ENCODE measurements around the gene JARID2.
"Not testable (repeated sequence)": the region's sequence is repeated elsewhere in the genome, so short reads cannot be mapped to it uniquely, and the experiment has no call there.

Gene JARID2

GRCh38 chr6:15292721-15293302 is 46.9 kb downstream of the JARID2 start:
- DNase-seq (ENCODE audit: low spot score), result no peak
- peaks cover 17% of the 10 kb centered on the region for H3K4me1 ChIP-seq (ENCODE audit: insufficient read depth, poor library complexity, severe bottlenecking)
- H3K9me3 ChIP-seq (ENCODE audit: severe bottlenecking), result no peaks in the 10 kb centered on the region
- no peak for TF ChIP-seq CTCF (IDR thresholded peaks at IDR 0.05; ENCODE audit: poor library complexity, severe bottlenecking)
- no peaks in the 10 kb centered on the region for H3K36me3 ChIP-seq (ENCODE audit: low read depth)
- no peaks in the 10 kb centered on the region for H3K27me3 ChIP-seq (ENCODE audit: insufficient read depth, poor library complexity, severe bottlenecking)
- no peak for ATAC-seq (ENCODE audit: low read depth)
- no peak overlapping the region for H3K27ac ChIP-seq (ENCODE audit: poor library complexity, severe bottlenecking)
- H3K4me3 ChIP-seq (ENCODE audit: severe bottlenecking), result no peak overlapping the region

- H3K36me3 ChIP-seq (ENCODE audit: low read depth), result no peaks in the 10 kb centered on the region
- H3K9me3 ChIP-seq (ENCODE audit: severe bottlenecking), result no peaks in the 10 kb centered on the region
- no peak for TF ChIP-seq CTCF (IDR thresholded peaks at IDR 0.05; ENCODE audit: poor library complexity, severe bottlenecking)
- peaks cover 13% of the 10 kb centered on the region for H3K4me1 ChIP-seq (ENCODE audit: insufficient read depth, poor library complexity, severe bottlenecking)
- DNase-seq (ENCODE audit: low spot score), result no peak
- H3K27me3 ChIP-seq (ENCODE audit: insufficient read depth, poor library complexity, severe bottlenecking), result no peaks in the 10 kb centered on the region
- ATAC-seq (ENCODE audit: low read depth), result no peak
- H3K27ac ChIP-seq (ENCODE audit: poor library complexity, severe bottlenecking), result no peak overlapping the region
- H3K4me3 ChIP-seq (ENCODE audit: severe bottlenecking), result no peak overlapping the region
Observed at GRCh38 chr6:15293674-15294073, 47.8 kb downstream of the JARID2 start.

GRCh38 chr6:15294504-15294903 is 48.6 kb downstream of the JARID2 start:
- peaks cover 11% of the 10 kb centered on the region for H3K4me1 ChIP-seq (ENCODE audit: insufficient read depth, poor library complexity, severe bottlenecking)
- no peak for ATAC-seq (ENCODE audit: low read depth)
- H3K9me3 ChIP-seq (ENCODE audit: severe bottlenecking), result no peaks in the 10 kb centered on the region
- H3K27ac ChIP-seq (ENCODE audit: poor library complexity, severe bottlenecking), result no peak overlapping the region
- no peaks in the 10 kb centered on the region for H3K27me3 ChIP-seq (ENCODE audit: insufficient read depth, poor library complexity, severe bottlenecking)
- no peak for TF ChIP-seq CTCF (IDR thresholded peaks at IDR 0.05; ENCODE audit: poor library complexity, severe bottlenecking)
- no peaks in the 10 kb centered on the region for H3K36me3 ChIP-seq (ENCODE audit: low read depth)
- no peak for DNase-seq (ENCODE audit: low spot score)
- no peak overlapping the region for H3K4me3 ChIP-seq (ENCODE audit: severe bottlenecking)

- ATAC-seq (ENCODE audit: low read depth) (no peak), DNase-seq (ENCODE audit: low spot score) (no peak)
- Histone ChIP-seq H3K9me3 (ENCODE audit: severe bottlenecking) (no peaks in the 10 kb centered on the region), H3K27ac (ENCODE audit: poor library complexity, severe bottlenecking) (no peak overlapping the region), H3K36me3 (ENCODE audit: low read depth) (no peaks in the 10 kb centered on the region), H3K4me3 (ENCODE audit: severe bottlenecking) (no peak overlapping the region), H3K27me3 (ENCODE audit: insufficient read depth, poor library complexity, severe bottlenecking) (no peaks in the 10 kb centered on the region), H3K4me1 (ENCODE audit: insufficient read depth, poor library complexity, severe bottlenecking) (peaks cover 12% of the 10 kb centered on the region)
- no peak for TF ChIP-seq CTCF (IDR thresholded peaks at IDR 0.05; ENCODE audit: poor library complexity, severe bottlenecking)
Observed at GRCh38 chr6:15296249-15296648, 50.4 kb downstream of the JARID2 start.

GRCh38 chr6:15296735-15297134 is 50.9 kb downstream of the JARID2 start:
- Histone ChIP-seq H3K36me3 (ENCODE audit: low read depth) (no peaks in the 10 kb centered on the region), H3K4me3 (ENCODE audit: severe bottlenecking) (no peak overlapping the region), H3K27me3 (ENCODE audit: insufficient read depth, poor library complexity, severe bottlenecking) (no peaks in the 10 kb centered on the region), H3K4me1 (ENCODE audit: insufficient read depth, poor library complexity, severe bottlenecking) (peaks cover 14% of the 10 kb centered on the region), H3K27ac (ENCODE audit: poor library complexity, severe bottlenecking) (no peak overlapping the region), H3K9me3 (ENCODE audit: severe bottlenecking) (no peaks in the 10 kb centered on the region)
- ATAC-seq (ENCODE audit: low read depth), result no peak
- DNase-seq (ENCODE audit: low spot score), result no peak
- no peak for TF ChIP-seq CTCF (IDR thresholded peaks at IDR 0.05; ENCODE audit: poor library complexity, severe bottlenecking)

- not testable (repeated sequence) for H3K27ac ChIP-seq (ENCODE audit: poor library complexity, severe bottlenecking); H3K36me3 ChIP-seq (ENCODE audit: low read depth); H3K27me3 ChIP-seq (ENCODE audit: insufficient read depth, poor library complexity, severe bottlenecking); ATAC-seq (ENCODE audit: low read depth); DNase-seq (ENCODE audit: low spot score); H3K4me3 ChIP-seq (ENCODE audit: severe bottlenecking); H3K9me3 ChIP-seq (ENCODE audit: severe bottlenecking)
- H3K4me1 ChIP-seq (ENCODE audit: insufficient read depth, poor library complexity, severe bottlenecking), result peaks cover 16% of the 10 kb centered on the region
Observed at GRCh38 chr6:15297167-15297566, 51.3 kb downstream of the JARID2 start.
